WERI-Rb-1 (cell line): ENCODE data around the gene TH.

ENCODE experiments used
- DNase-seq: peaks from one replicate; pipeline ENCODE4 v3.0.0-alpha.2; 2020
- H3K27ac ChIP-seq: fragments of 250-450 bp; sonication (Bioruptor Pico); 2 replicates; pipeline ENCODE4 v1.5.1; 2020; ENCODE audit warnings: mild to moderate bottlenecking, moderate library complexity
- H3K27me3 ChIP-seq: fragments of 250-450 bp; sonication (Bioruptor Pico); 2 replicates; pipeline ENCODE4 v1.5.1; 2021; ENCODE audit warnings: mild to moderate bottlenecking, low read depth, moderate library complexity; ENCODE audit not compliant: insufficient read depth, severe bottlenecking
- H3K36me3 ChIP-seq: fragments of 250-450 bp; sonication (Bioruptor Pico); 2 replicates; pipeline ENCODE4 v1.5.1; 2020; ENCODE audit warnings: mild to moderate bottlenecking, moderate library complexity
- H3K4me3 ChIP-seq: 2 replicates; pipeline ENCODE4 v1.5.1; 2011; ENCODE audit warnings: low read depth, mild to moderate bottlenecking, control low read depth, low read length
- H3K9me3 ChIP-seq: fragments of 250-450 bp; sonication (Bioruptor Pico); 2 replicates; pipeline ENCODE4 v1.5.1; 2021; ENCODE audit warnings: mild to moderate bottlenecking, moderate library complexity; ENCODE audit not compliant: severe bottlenecking
- CTCF ChIP-seq: IDR thresholded peaks from 2 replicates; pipeline ENCODE4 v1.5.1; 2011; ENCODE audit warnings: low read depth, mild to moderate bottlenecking, control low read depth, inconsistent platforms, low read length

TH gene

GRCh38 chr11:2171591-2172003 lies at the start of gene TH:
TH (minus strand) TSS chr11:2171815; CDS start chr11:2171786, 29 bp downstream.
- no peak for DNase-seq
- Histone ChIP-seq H3K27ac (no peak within 1 kb of the TSS), H3K9me3 (no peaks in the 10 kb centered on the region), H3K36me3 (no peaks in the 10 kb centered on the region), H3K4me3 (no peak within 1 kb of the TSS), H3K27me3 (peaks cover 13% of the 10 kb centered on the region)
- no peak for TF ChIP-seq CTCF

- peaks cover 5% of the 10 kb centered on the region for H3K27me3 ChIP-seq
- DNase-seq = peak; percentile 40
- H3K4me3 ChIP-seq = no peak overlapping the region
- H3K27ac ChIP-seq = no peak overlapping the region
- TF ChIP-seq CTCF = no peak
- no peaks in the 10 kb centered on the region for H3K9me3 ChIP-seq
- H3K36me3 ChIP-seq = no peaks in the 10 kb centered on the region
These were observed 49.4 kb upstream of the TH start for GRCh38 chr11:2221024-2221423.

GRCh38 chr11:2220173-2220771 lies 48.7 kb upstream of the TH start:
- no peak overlapping the region for H3K27ac ChIP-seq
- peaks cover 2% of the 10 kb centered on the region for H3K27me3 ChIP-seq
- no peak overlapping the region for H3K4me3 ChIP-seq

GRCh38 chr11:2219318-2220017 lies 47.9 kb upstream of the TH start:
- TF ChIP-seq CTCF = no peak
- Histone ChIP-seq H3K27me3 (peaks cover 2% of the 10 kb centered on the region), H3K36me3 (no peaks in the 10 kb centered on the region), H3K27ac (no peak overlapping the region), H3K4me3 (no peak overlapping the region), H3K9me3 (no peaks in the 10 kb centered on the region)
- no peak for DNase-seq

More at GRCh38 chr11:2220173-2220771, 48.7 kb upstream of the TH start:
- TF ChIP-seq CTCF = no peak
- no peak for DNase-seq
- Histone ChIP-seq H3K9me3 (no peaks in the 10 kb centered on the region), H3K36me3 (no peaks in the 10 kb centered on the region)

- no peak overlapping the region for H3K27ac ChIP-seq
- no peak overlapping the region for H3K4me3 ChIP-seq
- H3K9me3 ChIP-seq = no peaks in the 10 kb centered on the region
- no peak for DNase-seq
- no peak for TF ChIP-seq CTCF
- no peaks in the 10 kb centered on the region for H3K36me3 ChIP-seq
- no peaks in the 10 kb centered on the region for H3K27me3 ChIP-seq
These were observed 46.5 kb upstream of the TH start for GRCh38 chr11:2218031-2218633.
